H7 (cell line): ENCODE measurements around the gene PHACTR3. TPM values are rescaled to one million over a fixed set of nuclear protein-coding genes. Genes with fewer than 3 reads are reported as not detected.

ENCODE experiments used
- DNase-seq: peaks from one replicate; pipeline ENCODE4 v3.0.0; 2012
- H3K27me3 ChIP-seq: 2 replicates; pipeline ENCODE4 v1.6.0; 2011; ENCODE audit warnings: mild to moderate bottlenecking, low read length; ENCODE audit not compliant: control insufficient read depth, insufficient read depth
- H3K36me3 ChIP-seq: replicated peaks from 2 replicates; pipeline ENCODE4 v1.5.1; 2011; ENCODE audit warnings: low read length; ENCODE audit not compliant: control insufficient read depth, insufficient read depth
- H3K4me3 ChIP-seq: 2 replicates; pipeline ENCODE4 v1.5.1; 2011; ENCODE audit warnings: low read depth, mild to moderate bottlenecking, control low read depth, low read length, moderate library complexity; ENCODE audit not compliant: insufficient read depth
- total RNA-seq: library from RNA; depleted of rRNA; stranded (reverse); fragments of >200 nt; shearing (Covaris generic); gene quantifications from 2 replicates; pipeline ENCODE4 v1.2.3, GENCODE V29; 2014

The PHACTR3 gene
- total RNA-seq, 1 experiment from 2014 or later, result 0.03 TPM

GRCh38 chr20:59752704-59753460 is 148.5 kb downstream of the PHACTR3 start:
- Histone ChIP-seq H3K27me3 (no peaks in the 10 kb centered on the region; the same call in 1 of the 2 replicates), H3K4me3 (no peak overlapping the region), H3K36me3 (no peaks in the 10 kb centered on the region)
- no peak for DNase-seq

DNA sequence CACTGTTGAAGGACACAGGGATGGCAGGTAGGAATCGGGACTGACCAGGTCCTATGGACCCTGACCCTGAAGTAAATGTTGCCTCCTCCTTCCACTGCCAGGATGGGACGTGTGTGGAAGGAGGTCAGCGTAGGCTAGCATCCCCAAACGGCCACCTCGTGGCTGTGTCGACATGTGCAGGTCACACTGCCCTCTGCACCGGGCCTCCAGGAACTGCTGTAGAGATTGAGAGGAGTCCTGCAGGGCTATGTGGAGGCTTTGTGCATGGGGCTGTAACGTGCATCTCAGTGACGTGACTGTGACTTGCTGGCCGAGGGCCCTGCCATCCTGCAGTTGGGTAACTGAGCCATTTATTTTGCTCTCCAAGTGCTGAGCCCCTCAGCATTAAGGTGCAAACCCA is 149.5 kb downstream of the PHACTR3 start:
- H3K27me3 ChIP-seq, result no peaks in the 10 kb centered on the region; the same call in 1 of the 2 replicates
- H3K36me3 ChIP-seq, result no peaks in the 10 kb centered on the region
- no peak overlapping the region for H3K4me3 ChIP-seq
- no peak for DNase-seq

GRCh38 chr20:59754551-59754950 is 150.2 kb downstream of the PHACTR3 start:
- no peak for DNase-seq
- Histone ChIP-seq H3K36me3 (no peaks in the 10 kb centered on the region), H3K4me3 (no peak overlapping the region), H3K27me3 (peaks cover under 1% of the 10 kb centered on the region; the same call in 1 of the 2 replicates)

DNA sequence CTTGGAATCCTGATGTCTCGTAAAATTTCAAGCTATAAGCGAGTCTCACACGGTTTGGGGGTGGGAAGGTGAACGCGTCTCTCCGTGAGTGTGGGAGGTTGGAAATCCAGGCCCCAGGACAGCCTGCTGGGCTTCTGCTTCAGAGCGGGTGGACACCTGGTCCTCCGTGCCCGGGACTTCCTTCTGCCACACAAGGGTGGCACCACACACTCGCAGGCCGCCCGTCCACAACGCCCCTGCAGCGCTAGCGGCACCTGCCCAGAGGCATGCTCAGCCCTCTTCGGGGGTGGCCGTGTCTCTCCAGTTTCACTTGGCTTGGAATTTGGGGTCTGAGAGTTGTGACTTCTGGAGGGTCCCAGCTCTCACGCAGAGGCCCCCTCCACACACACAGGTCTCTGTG is 151.9 kb downstream of the PHACTR3 start:
- Histone ChIP-seq H3K36me3 (no peaks in the 10 kb centered on the region), H3K27me3 (peaks cover 2% of the 10 kb centered on the region; the same call in 1 of the 2 replicates), H3K4me3 (no peak overlapping the region)
- no peak for DNase-seq

DNA sequence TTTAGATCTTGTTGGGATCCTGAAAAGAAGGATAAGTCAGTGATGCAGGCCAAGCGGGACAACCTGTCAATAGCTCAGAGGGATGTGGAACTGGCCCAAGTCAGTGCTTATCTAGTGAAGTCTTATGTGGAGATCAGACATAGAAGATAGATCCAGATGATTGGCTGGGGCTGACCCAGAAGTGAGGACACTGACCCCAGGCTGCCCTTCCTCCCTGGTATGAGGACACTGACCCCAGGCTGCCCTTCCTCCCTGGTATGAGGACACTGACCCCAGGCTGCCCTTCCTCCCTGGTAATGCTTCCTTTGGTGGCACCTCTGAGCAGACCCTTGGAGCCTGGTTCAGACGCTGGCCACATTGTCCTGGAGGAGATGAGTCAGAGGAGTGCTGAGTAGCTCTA is 159.7 kb downstream of the PHACTR3 start:
- Histone ChIP-seq H3K27me3 (peaks cover 4% of the 10 kb centered on the region; the same call in 1 of the 2 replicates), H3K4me3 (no peak overlapping the region), H3K36me3 (no peaks in the 10 kb centered on the region)
- DNase-seq, result no peak

DNA sequence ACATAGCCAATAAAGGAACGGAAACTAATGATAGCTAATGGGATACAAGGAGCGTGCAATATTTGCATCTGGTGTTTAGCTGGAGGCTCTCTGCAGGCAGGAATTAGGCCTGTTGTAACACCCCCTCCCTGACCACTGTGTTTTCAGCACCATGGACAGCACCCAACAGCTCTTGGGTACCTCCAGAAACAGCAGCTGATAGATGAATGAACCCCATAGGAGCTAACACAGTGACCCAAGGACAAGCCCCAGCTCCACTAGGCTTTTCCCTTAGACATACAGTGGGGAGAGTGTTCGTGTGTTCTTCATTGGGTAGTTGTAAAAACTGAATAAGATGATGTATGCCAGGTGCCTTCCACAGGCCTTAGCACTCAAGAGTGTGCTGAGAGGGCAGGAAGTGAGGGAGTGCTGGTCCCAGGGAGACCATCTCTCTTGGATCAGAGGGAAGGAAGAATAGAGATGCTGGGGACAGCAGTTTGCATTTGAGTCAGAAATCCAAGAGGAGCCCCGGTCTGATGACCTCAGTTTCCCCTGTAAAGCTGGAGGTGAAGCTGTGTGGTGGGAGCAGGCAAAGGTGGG is 161.3 kb downstream of the PHACTR3 start:
- peak; percentile 80 for DNase-seq
- Histone ChIP-seq H3K36me3 (no peaks in the 10 kb centered on the region), H3K4me3 (no peak overlapping the region)

GRCh38 chr20:59767656-59768055 is 163.3 kb downstream of the PHACTR3 start:
- DNase-seq, result no peak
- no peaks in the 10 kb centered on the region for H3K36me3 ChIP-seq

More for the DNA sequence above, 161.3 kb downstream of the PHACTR3 start:
- peaks cover 2% of the 10 kb centered on the region; the same call in 1 of the 2 replicates for H3K27me3 ChIP-seq

DNA sequence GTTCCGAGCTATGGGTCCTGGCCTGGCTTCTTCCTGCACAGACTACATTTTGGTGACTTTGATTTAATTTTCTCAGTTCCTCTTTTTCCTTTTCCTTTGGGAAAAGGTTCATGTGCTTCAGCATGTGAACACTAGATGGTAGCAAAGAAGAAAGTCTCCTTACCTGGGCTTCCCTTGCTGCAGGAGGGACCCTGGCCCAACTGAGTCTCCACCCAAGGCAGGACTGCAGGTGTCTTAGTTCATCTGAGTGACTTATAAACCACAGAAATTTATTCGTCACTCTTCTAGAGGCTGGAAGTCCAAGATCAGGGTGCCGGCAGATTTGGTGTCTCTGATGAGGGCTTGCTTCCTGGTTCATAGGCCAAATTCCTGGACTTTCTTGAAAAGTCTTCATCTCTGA is 165.9 kb downstream of the PHACTR3 start:
- Histone ChIP-seq H3K27me3 (peaks cover 2% of the 10 kb centered on the region; the same call in 1 of the 2 replicates), H3K4me3 (no peak overlapping the region), H3K36me3 (no peaks in the 10 kb centered on the region)
- DNase-seq, result peak; percentile 87

More at GRCh38 chr20:59767656-59768055, 163.3 kb downstream of the PHACTR3 start:
- peaks cover 2% of the 10 kb centered on the region; the same call in 1 of the 2 replicates for H3K27me3 ChIP-seq
- H3K4me3 ChIP-seq, result no peak overlapping the region

DNA sequence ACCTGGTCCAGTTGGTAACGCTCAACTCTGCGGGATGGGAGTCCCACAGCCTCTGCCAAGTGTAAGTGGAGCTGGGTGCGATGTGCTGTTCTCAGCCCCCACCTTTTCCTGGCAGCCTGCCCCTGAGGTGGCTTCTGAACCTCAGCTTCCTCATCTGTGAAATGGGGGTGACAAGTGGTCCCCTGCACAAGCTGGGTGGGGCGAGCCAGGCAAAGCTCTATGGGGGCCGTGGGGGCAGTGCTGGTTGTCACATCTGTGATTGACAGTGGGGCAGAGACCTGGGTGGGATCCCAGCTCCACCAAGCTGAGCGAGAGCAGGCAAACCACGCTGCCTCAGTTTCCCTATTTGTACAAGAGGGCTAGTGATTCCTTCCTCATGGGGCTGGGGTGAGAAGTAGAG is 166.5 kb downstream of the PHACTR3 start:
- Histone ChIP-seq H3K4me3 (no peak overlapping the region), H3K36me3 (no peaks in the 10 kb centered on the region), H3K27me3 (peaks cover 2% of the 10 kb centered on the region; the same call in 1 of the 2 replicates)
- DNase-seq, result no peak

DNA sequence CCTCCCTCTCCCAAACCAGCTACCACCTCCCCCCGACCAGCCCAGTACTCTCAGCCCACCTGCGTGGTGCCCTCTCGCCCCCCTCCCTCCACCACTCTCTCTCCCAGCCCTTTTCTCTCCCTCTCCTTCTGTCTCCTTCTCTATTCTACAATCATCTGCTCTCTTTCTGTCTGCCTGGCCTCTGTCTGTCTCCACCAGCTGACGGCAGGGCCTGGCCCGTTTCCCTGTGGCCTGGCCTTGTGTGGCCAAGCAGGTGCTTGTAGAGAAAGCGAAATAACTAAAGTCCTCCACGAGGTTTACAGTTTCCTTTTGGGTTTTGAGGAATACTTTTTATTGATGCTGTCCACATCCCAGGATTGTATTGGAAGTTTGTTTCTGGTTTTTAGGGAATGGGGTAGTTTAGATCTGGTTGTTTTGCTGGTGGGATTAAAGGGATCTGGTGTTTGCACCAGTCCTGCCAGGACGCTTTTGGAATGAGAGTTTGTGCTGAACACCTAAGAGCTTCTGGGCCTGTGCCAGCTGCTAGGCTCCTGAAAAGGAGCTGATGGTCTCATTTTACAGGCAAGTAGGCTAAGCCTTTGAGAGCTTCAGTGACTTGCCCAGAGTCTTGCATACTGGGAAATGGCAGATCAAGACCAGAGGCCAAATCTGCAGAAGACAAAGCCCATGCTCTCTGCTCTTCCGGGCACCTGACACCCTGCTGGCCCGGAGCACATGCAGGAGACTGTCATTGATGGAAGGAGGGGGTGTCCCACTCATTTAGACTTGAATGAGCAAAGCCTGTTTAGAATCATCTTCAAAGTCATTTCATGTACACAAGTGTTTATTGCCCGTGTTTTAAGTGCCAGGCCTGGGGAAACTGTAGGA is 167.4 kb downstream of the PHACTR3 start:
- Histone ChIP-seq H3K27me3 (no peaks in the 10 kb centered on the region; the same call in 1 of the 2 replicates), H3K36me3 (no peaks in the 10 kb centered on the region), H3K4me3 (no peak overlapping the region)
- DNase-seq, result peak; percentile 25

- Histone ChIP-seq H3K27me3 (no peaks in the 10 kb centered on the region; the same call in 1 of the 2 replicates), H3K36me3 (no peaks in the 10 kb centered on the region), H3K4me3 (no peak overlapping the region)
- DNase-seq, result peak; percentile 15
Observed at GRCh38 chr20:59772373-59772705, 168.0 kb downstream of the PHACTR3 start.

DNA sequence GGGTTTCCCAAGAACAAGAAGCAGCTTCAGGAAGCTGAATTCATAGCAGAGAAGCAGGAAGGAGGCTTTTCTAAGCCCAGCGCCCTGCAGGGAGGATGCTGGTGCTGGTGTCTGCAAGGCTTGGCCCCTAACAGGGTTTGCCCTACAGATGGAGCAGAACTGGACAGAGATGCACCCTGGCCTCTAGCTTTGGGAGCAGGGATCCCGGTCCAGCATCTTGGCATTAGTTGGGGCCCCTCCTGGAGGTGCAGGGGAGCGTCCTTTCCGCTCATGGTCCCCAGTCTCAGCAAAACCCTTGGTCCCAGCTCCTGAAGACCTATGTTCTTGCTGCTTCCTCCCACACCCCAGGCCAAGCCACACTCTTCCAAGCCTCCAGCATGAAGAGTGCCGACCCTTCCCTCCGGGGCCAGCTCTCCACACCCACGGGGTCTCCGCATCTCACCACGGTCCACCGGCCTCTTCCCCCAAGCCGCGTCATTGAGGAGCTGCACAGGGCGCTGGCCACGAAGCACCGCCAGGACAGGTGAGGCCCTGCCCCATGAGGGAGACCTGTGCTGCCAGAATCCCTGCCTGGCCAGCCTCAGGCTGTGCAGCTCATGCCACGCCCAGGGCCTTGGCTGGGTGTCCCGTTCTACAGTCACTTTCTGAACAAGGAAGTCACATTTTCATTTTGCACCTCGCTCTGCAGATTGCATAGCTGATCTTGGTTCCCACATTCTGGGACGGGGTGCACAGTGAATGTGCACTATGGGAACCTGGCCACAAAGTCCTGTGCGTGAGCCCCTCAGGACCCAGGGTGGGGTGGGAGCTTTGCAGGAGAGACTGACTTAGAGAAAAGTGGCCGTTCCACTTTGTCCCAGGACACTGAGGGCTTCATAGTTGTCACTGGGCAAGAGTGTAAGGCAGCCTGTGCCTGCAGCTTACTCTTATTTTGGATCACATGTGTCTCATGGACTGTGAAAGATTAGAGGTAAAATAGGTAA is 168.9 kb downstream of the PHACTR3 start:
- peak; percentile 37 for DNase-seq
- H3K27me3 ChIP-seq, result no peaks in the 10 kb centered on the region; the same call in 1 of the 2 replicates
- no peak overlapping the region for H3K4me3 ChIP-seq
- no peaks in the 10 kb centered on the region for H3K36me3 ChIP-seq

- no peak overlapping the region for H3K4me3 ChIP-seq
- H3K36me3 ChIP-seq, result no peaks in the 10 kb centered on the region
- peak; percentile 28 for DNase-seq
- H3K27me3 ChIP-seq, result no peaks in the 10 kb centered on the region; the same call in 1 of the 2 replicates
Observed at GRCh38 chr20:59774204-59774641, 169.9 kb downstream of the PHACTR3 start.
